Muscle of arm (tissue), 12 donors: ENCODE measurements around the gene FKBP5. TPM values are rescaled to one million over a fixed set of nuclear protein-coding genes. Genes with fewer than 3 reads are reported as not detected.
"Not testable (repeated sequence)": the region's sequence is repeated elsewhere in the genome, so short reads cannot be mapped to it uniquely, and the experiment has no call there.

Experiments used
- DNase-seq: peaks from one replicate; pipeline ENCODE4 v3.0.0-alpha.2; 2013
- polyA plus RNA-seq, 12 donors: library from polyadenylated mRNA; unstranded; fragments of 120-200 nt; gene quantifications; one replicate each; pipeline ENCODE4 v1.2.1, GENCODE V29; 2013; ENCODE audit not compliant: insufficient read length in 12 of 12

FKBP5 gene
- polyA plus RNA-seq, 12 donors: 11.5 to 28.3 (median 19.7) TPM; not detected in 1

GRCh38 chr6:35589904-35590303 is 98.8 kb downstream of the FKBP5 start:
- DNase-seq: no peak

- DNase-seq: no peak
Measured at GRCh38 chr6:35589201-35589739, 99.4 kb downstream of the FKBP5 start.

- no peak for DNase-seq
Measured at GRCh38 chr6:35587167-35587566, 101.5 kb downstream of the FKBP5 start.

GRCh38 chr6:35586542-35586941 is 102.2 kb downstream of the FKBP5 start:
- no peak for DNase-seq

- no peak for DNase-seq
Measured at GRCh38 chr6:35585658-35586057, 103.1 kb downstream of the FKBP5 start.

GRCh38 chr6:35583893-35584688 is 104.6 kb downstream of the FKBP5 start:
- peak; percentile 80 for DNase-seq

GRCh38 chr6:35582315-35582714 is 106.4 kb downstream of the FKBP5 start:
- no peak for DNase-seq

GRCh38 chr6:35581633-35582032 is 107.1 kb downstream of the FKBP5 start:
- DNase-seq: no peak

GRCh38 chr6:35580836-35581235 is 107.9 kb downstream of the FKBP5 start:
- no peak for DNase-seq

- no peak for DNase-seq
Measured at GRCh38 chr6:35576682-35577081, 112.0 kb downstream of the FKBP5 start.

GRCh38 chr6:35573495-35574110 is 115.1 kb downstream of the FKBP5 start:
- DNase-seq: no peak

- not testable (repeated sequence) for DNase-seq
Measured at GRCh38 chr6:35570885-35571330, 117.8 kb downstream of the FKBP5 start.

- DNase-seq: peak; percentile 8
Measured at GRCh38 chr6:35569011-35569461, 119.7 kb downstream of the FKBP5 start.

- no peak for DNase-seq
Measured at GRCh38 chr6:35566794-35567193, 121.9 kb downstream of the FKBP5 start.

- no peak for DNase-seq
Measured at GRCh38 chr6:35564733-35565132, 124.0 kb downstream of the FKBP5 start.

GRCh38 chr6:35562060-35562459 is 126.7 kb downstream of the FKBP5 start:
- DNase-seq: no peak

GRCh38 chr6:35561113-35561512 is 127.6 kb downstream of the FKBP5 start:
- DNase-seq: no peak

- DNase-seq: no peak
Measured at GRCh38 chr6:35558571-35558970, 130.1 kb downstream of the FKBP5 start.

GRCh38 chr6:35557239-35557638 is 131.5 kb downstream of the FKBP5 start:
- no peak for DNase-seq

- no peak for DNase-seq
Measured at GRCh38 chr6:35554811-35555210, 133.9 kb downstream of the FKBP5 start.

GRCh38 chr6:35553315-35553714 is 135.4 kb downstream of the FKBP5 start:
- DNase-seq: no peak

- no peak for DNase-seq
Measured at GRCh38 chr6:35552285-35552917, 136.3 kb downstream of the FKBP5 start.

- no peak for DNase-seq
Measured at GRCh38 chr6:35550437-35550836, 138.3 kb downstream of the FKBP5 start.
